Measurements from ENCODE around the gene XPR1. TPM values are rescaled to one million over a fixed set of nuclear protein-coding genes. Genes with fewer than 3 reads are reported as not detected.

Gene XPR1
- total RNA-seq, 3 donors from 2014 or later: 19.0 to 49.5 (median 35.7) TPM

DNA sequence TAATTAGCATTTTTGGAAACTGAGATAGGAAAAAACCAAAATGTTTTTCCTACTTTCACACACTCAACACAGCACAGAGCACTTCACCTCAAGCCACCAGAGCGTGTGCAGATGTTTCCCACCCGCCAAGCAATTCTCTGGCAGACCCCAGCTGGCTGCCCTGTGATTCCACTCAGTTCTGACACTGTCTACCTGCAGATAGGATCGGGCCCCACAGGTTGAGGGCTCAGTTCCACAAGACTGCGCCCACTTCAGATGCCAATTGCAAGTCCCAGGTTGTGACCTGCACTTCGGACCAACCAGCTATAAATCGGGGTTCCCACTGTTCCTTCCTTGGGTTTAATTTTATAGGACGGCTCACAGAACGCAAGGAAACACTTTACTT is 290.8 kb downstream of the XPR1 start:
- intact Hi-C loops (cut with DNase I; ENCODE audit: low total_unique reads): no loop called here
- TF ChIP-seq POLR2A (IDR thresholded peaks at IDR 0.05) (no peak), POLR2AphosphoS5 (IDR thresholded peaks at IDR 0.05) (no peak)
- TF ChIP-seq, protein P1, sequence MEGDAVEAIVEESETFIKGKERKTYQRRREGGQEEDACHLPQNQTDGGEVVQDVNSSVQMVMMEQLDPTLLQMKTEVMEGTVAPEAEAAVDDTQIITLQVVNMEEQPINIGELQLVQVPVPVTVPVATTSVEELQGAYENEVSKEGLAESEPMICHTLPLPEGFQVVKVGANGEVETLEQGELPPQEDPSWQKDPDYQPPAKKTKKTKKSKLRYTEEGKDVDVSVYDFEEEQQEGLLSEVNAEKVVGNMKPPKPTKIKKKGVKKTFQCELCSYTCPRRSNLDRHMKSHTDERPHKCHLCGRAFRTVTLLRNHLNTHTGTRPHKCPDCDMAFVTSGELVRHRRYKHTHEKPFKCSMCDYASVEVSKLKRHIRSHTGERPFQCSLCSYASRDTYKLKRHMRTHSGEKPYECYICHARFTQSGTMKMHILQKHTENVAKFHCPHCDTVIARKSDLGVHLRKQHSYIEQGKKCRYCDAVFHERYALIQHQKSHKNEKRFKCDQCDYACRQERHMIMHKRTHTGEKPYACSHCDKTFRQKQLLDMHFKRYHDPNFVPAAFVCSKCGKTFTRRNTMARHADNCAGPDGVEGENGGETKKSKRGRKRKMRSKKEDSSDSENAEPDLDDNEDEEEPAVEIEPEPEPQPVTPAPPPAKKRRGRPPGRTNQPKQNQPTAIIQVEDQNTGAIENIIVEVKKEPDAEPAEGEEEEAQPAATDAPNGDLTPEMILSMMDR (IDR thresholded peaks at IDR 0.05): no peak
- no peaks in the 10 kb centered on the region for H3K4me1 ChIP-seq

DNA sequence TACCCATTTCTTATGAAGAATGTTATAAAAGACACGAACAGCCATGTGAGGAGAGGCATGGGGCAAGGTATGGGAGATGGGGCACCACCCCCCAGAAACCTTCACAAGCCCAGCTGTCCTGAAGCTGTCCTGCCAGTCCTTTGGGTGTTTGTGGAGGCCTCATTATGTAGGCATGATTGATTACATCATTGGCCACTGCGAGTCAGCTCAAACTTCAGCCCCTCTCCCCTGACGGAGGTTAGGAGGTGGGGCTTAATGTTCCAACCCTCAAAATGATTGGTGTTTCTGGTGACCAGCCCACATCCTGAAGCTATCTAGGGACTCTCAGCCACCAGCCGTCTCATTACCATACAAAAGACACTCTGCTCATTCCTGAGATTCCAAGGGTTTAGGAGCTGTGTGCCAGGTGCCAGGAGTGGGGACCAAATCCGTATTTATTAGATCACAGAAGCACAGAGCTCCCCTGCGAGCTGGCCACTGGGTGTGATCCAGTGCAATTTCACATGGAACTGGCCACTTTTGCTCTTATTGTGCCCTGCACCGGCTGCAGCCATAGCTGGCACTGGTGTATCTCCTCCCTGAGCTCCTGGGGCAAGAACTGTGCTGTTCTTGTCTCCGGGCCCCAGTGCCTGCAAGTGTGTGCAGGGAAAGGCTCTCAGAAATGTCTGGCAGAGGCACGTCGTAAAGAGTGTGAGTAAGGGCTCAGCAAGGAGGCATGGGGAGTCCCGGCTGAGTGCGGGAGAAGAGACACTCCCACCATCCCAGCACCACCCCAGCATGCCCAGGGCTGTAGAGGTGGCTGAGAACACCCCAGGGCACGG is 291.4 kb downstream of the XPR1 start:
- H3K27ac ChIP-seq: no peak overlapping the region
- TF ChIP-seq POLR2AphosphoS5 (IDR thresholded peaks at IDR 0.05) (no peak), POLR2A (IDR thresholded peaks at IDR 0.05) (no peak)
- TF ChIP-seq, protein P1 (IDR thresholded peaks at IDR 0.05): no peak
- no peaks in the 10 kb centered on the region for H3K9me3 ChIP-seq
- H3K36me3 ChIP-seq: no peaks in the 10 kb centered on the region
- H3K27me3 ChIP-seq: no peaks in the 10 kb centered on the region
- no peak for DNase-seq (ENCODE audit: low spot score in 2 of 2)
- intact Hi-C loops (cut with DNase I; ENCODE audit: low total_unique reads): no loop called here
- H3K4me1 ChIP-seq: peaks cover 0 to 3% of the 10 kb centered on the region in 2 donors
- H3K4me3 ChIP-seq: no peak overlapping the region

More for the DNA sequence above, 290.8 kb downstream of the XPR1 start:
- Histone ChIP-seq H3K27ac (no peak overlapping the region), H3K4me3 (no peak overlapping the region), H3K36me3 (no peaks in the 10 kb centered on the region), H3K27me3 (no peaks in the 10 kb centered on the region), H3K9me3 (no peaks in the 10 kb centered on the region)
- no peak for DNase-seq (ENCODE audit: low spot score in 2 of 2)

GRCh38 chr1:180923887-180924286 is 292.1 kb downstream of the XPR1 start:
- Histone ChIP-seq H3K27ac (no peak overlapping the region), H3K4me3 (no peak overlapping the region), H3K36me3 (no peaks in the 10 kb centered on the region), H3K27me3 (no peaks in the 10 kb centered on the region), H3K9me3 (no peaks in the 10 kb centered on the region), H3K4me1 (peaks cover 0 to 3% of the 10 kb centered on the region in 2 donors)
- intact Hi-C loops (cut with DNase I; ENCODE audit: low total_unique reads): no loop called here
- DNase-seq (ENCODE audit: low spot score in 2 of 2): no peak
- TF ChIP-seq, protein P1 (IDR thresholded peaks at IDR 0.05): no peak
- TF ChIP-seq POLR2AphosphoS5 (IDR thresholded peaks at IDR 0.05): no peak
- no peak for TF ChIP-seq POLR2A (IDR thresholded peaks at IDR 0.05)

GRCh38 chr1:180924939-180925338 is 293.1 kb downstream of the XPR1 start:
- H3K4me1 ChIP-seq: peaks cover 0 to 3% of the 10 kb centered on the region in 2 donors
- H3K36me3 ChIP-seq: no peaks in the 10 kb centered on the region
- H3K27ac ChIP-seq: no peak overlapping the region
- no peaks in the 10 kb centered on the region for H3K9me3 ChIP-seq
- intact Hi-C loops (cut with DNase I; ENCODE audit: low total_unique reads): no loop called here
- DNase-seq (ENCODE audit: low spot score in 2 of 2): no peak
- TF ChIP-seq, protein P1 (IDR thresholded peaks at IDR 0.05): no peak
- no peaks in the 10 kb centered on the region for H3K27me3 ChIP-seq
- H3K4me3 ChIP-seq: no peak overlapping the region

DNA sequence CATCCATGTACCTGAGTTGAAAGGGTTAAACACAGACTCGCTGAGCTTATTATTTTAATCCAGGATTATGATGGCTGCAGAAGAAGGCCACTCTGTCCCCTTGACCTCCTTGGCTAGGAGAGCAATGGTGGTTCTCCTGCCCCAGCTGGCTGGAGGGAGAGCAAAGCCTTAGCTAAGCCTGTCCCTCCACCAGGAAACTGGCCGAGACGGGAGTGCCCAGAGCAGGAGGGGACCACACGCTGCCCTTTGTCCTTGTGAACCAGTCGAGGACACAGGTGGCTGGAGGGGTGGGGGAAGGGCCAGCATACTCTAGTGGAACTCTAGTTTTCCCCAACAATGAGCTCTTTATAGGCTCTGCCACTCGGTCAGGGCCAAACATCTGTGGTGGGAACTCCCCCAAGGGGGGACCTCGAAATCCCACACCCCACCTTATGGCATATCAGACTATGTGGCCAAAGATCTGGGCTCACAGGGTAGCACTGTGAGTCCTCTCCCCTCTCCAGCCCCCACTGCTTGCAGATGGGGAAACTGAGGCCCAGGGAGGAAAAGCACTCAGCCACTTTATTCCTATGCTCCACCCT is 293.7 kb downstream of the XPR1 start:
- Histone ChIP-seq H3K9me3 (no peaks in the 10 kb centered on the region), H3K4me1 (peaks cover 0 to 3% of the 10 kb centered on the region in 2 donors), H3K27ac (peak overlapping the region in 1 of 2 donors; percentile 56), H3K36me3 (no peaks in the 10 kb centered on the region), H3K27me3 (no peaks in the 10 kb centered on the region), H3K4me3 (no peak overlapping the region)
- TF ChIP-seq POLR2A (IDR thresholded peaks at IDR 0.05) (no peak), POLR2AphosphoS5 (IDR thresholded peaks at IDR 0.05) (no peak)
- TF ChIP-seq, protein P1 (IDR thresholded peaks at IDR 0.05): no peak
- DNase-seq (ENCODE audit: low spot score in 2 of 2): no peak
- intact Hi-C loops (cut with DNase I; ENCODE audit: low total_unique reads): no loop called here
